Activated naive CD4-positive, alpha-beta T cell treated with Interleukin-2 at 50 U/mL for 16 hours (primary cell): Measurements from ENCODE around the gene HSPB2.
"Not testable (repeated sequence)": the region's sequence is repeated elsewhere in the genome, so short reads cannot be mapped to it uniquely, and the experiment has no call there.

Experiments used
- DNase-seq: peaks from one replicate; pipeline ENCODE4 v3.0.0-alpha.2; 2020

The HSPB2 gene, protein sequence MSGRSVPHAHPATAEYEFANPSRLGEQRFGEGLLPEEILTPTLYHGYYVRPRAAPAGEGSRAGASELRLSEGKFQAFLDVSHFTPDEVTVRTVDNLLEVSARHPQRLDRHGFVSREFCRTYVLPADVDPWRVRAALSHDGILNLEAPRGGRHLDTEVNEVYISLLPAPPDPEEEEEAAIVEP

DNA sequence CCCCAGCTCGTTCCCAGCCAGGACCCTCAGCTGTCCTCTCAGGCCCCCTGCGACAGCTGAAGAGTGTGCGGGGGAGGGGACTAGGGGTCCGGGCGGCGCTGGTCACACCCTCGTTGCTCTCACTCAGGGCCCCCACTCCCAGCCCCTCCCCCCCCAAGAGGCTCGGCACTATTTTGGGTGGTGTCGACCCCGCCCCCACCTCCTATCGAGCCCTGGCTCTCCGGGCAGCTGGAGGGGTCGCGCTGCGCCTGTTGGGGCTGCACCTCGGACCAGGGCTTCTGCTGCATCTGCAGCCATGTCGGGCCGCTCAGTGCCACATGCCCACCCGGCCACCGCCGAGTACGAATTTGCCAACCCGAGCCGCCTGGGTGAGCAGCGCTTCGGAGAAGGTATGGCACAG lies at the start of gene HSPB2:
TSS of gene HSPB2 (plus strand) at position 200 of the 400 bp plus-strand sequence. CDS start at position 296, 96 bp downstream.
- no peak for DNase-seq

DNA sequence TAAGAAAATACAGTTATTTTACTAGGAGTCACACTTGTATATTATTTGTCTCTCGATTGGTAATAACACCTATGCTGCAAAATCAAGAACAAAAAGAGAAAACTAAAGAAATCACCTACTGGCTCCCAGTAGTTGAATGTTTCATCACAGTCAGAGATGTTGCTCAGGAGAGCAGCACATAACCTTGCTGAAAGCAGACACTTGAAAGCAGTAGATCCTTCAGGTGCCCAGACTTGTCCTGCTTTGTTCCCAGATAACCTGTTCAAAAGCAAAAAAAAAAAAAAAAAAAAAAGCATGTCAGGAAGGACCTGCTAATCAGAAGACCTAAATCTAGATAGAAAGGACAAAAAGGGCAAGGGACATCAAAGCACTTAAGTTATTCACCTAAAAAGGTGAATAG lies 42.4 kb upstream of the HSPB2 start:
- no peak for DNase-seq

DNA sequence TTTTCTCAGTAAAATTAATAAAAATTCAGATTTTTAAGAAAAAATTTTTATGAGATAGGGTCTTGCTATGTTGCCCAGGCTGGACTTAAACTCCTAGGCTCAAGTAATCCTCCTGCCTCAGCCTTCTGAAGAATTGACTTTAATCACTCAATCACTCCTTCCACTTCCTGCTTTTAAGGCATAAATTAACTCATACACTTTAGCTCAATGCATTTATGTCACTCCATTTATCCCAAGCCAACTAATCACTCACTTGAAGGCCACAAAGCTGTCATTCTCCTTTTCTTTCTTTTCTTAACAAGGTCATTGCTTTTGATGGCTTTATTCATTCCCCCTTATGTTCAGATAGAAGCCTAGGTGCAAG lies 42.0 kb upstream of the HSPB2 start:
- DNase-seq = no peak

DNA sequence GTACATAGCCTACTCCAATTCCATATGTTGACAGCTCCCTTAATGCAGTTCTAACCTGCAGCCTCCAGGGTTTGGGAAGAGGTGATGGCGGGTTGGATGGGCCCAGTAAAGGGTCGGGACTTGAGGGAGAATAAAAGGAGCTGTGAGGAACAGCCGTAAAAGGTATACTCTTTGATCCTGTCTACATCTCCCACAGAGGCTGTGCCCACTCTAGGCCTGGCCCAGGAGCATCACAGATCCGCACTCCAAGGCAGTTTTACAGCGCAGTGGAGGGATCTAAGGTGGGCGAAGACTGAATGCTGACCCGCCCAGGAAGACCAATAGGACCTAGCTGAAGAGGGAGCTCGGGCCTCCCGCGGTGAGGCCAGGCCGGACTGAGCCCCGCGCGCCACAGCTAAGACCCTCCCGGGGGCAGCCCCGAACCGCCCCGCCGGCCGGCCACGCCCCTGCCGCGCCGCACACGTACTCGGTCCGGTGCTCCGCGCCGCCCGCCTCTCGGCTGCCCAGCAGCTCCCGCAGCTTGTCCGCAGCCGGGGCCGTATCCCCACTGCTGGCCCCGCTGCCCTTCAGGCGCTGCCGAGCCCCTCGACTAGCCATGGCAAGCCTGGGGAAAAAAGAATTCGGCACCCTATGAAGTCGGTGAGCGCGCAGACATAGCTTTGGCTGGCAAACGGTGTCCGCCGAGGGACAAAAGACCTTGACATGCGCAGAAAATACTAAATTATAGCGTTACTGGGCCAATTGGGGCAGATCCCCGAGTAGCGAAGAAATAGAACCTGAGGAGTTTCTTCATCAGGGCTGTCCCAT lies 41.4 kb upstream of the HSPB2 start, which contains the start of gene ALG9:
TSS of gene ALG9 (minus strand) at position 696 of the 807 bp plus-strand sequence. CDS start at position 597, 99 bp downstream.
- peak; percentile 92 for DNase-seq

DNA sequence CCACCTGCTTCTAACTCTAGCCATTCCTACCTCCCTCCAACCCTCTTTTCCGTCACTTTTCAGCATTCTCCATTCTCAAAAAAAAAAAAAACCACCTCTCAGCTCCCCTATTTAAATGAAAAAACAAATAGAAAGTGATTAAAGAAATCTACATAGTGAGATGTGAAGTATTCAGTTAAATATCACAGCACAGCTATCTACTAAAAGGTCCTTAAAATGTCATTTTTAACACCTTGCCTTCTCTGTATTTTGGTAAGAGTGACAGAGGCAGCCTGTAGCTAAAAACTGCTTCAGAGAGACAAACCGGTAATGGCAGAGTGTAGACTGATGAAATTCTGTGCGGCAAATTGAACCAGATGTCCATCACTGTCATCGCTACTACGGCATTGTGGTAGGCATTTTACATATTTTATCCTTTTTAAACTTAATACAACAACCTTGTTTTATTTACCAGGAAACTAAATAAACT lies 40.8 kb upstream of the HSPB2 start:
- DNase-seq = no peak

DNA sequence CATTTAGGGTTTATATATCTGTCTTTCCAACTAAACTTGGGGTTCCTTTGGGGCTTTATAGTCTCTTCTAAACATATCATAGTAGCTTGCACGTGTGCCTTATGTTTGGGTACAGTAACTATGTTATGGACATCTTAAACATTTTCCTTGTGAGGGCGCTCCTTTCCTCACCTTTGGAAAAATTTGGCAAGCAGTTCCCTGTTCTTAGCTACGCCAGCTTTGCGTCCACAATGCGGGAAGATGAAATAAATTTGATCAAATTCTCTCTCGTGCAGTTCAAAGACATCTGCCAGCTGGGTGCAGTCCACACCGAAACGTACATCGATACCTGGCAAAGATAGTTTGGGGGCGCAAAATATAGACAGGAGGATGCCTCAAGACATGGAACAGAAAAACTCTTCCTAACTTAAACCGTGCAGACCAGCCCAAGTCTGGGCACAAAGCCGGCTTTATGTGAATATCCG lies 34.1 kb upstream of the HSPB2 start:
- DNase-seq = no peak

DNA sequence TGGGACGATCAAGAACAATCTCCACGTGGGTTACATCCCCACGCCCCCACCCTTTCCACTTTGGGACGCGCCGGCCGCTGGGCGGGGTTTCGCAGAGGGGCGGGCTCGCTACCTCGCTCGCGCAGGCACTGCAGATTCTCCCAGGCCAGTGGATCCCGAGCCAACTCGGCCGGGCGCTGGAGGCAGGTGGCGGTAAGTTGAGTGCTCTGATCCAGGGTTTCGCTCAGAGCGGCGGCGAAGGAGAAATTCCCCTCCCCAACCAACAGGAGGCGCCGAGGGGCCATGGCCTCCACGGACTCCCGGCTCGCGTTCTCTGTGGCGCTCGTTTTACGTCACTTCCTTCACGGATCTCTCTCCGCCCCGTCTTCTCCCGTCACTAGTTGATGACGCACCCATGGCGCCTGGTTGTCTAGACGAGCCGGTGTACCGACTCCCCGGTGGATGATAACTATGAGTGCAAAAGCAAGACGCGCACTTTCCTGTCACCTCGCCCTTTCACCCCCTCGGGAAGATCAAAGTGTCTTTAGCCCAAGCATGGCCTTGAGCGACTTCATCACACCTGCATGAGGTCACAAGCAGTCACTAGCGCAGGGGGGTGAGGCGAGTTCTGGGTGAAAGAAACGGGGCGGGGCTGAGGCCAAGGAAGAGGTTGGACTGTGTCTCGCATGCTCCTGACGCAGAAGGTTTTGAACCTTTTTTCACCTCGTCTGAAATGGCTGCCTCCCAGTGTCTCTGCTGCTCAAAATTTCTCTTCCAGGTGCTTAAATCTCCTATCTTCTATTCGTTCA lies 33.5 kb upstream of the HSPB2 start, which contains the start of the genes CFAP68 and FDXACB1:
TSS of gene CFAP68 (plus strand) at position 693 of the 788 bp plus-strand sequence. CDS start at position 713, 20 bp downstream.
TSS of gene FDXACB1 (minus strand) at position 317 of the 788 bp plus-strand sequence. CDS start at position 284, 33 bp downstream.
- DNase-seq = peak; percentile 94

DNA sequence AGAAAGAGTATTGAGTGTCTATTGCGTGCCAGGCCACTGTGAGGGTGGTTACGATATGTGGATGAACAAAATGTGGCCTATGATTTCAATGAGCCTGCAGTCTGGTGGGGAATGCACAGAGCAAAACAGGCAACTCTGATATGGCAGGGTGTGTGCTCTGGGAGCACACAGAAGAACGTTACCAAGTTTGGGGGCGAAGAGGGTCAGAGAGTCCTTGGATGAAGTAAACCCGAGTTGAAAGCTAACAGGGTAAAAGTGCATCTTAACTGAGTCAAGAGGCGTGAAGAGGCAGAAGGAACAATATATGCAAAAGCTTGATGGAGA lies 32.9 kb upstream of the HSPB2 start:
- no peak for DNase-seq

DNA sequence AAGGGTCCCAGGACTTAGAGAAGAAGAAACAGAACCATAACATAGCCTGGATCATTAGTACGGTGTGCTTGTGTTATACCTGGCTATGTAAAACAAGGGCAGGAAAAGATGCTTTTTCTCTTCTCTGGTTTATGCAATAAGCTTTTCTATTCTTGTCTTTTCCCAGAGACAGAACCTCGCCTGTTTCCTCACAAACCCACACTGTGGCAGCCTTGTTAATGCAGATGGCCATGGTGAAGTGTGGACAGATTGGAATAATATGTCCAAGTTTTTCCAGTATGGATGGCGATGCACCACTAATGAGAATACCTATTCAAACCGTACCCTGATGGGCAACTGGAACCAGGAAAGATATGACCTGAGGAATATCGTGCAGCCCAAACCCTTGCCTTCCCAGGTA lies 30.3 kb upstream of the HSPB2 start:
- no peak for DNase-seq

DNA sequence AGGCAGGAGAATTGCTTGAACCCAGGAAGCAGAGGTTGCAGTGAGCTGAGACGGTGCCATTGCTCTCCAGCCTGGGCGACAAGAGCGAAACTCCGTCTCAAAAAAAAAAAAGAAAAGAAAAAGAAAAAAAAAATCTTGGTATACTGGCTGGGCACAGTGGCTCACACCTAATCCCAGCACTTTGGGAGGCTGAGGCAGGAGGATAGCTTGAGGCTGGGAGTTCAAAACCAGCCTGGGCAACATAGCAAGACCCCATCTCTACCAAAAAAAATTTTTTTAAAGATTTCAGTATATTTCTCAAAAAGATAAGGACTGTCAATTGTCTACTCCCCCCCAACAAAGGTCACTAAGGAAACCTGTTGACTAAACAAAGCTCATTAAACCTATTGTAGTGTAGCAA lies 27.5 kb upstream of the HSPB2 start:
- not testable (repeated sequence) for DNase-seq

DNA sequence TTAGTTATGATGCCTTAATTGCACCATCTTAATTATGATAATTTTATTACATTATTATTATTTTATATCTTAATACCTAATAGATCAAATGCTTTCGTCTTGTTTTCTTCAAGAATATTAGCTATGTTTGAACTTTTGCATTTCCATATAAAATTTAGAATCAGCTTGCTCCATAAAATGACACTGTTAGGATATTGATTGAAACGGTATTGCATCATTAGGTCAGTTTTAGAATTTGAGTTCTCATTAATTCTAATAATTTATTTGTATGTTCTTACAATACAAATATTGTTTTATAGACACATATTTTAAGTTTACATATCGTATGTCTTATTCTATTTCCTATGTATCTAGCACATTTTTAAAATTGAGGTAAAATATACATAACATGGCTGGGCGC lies 26.5 kb upstream of the HSPB2 start:
- DNase-seq = no peak

DNA sequence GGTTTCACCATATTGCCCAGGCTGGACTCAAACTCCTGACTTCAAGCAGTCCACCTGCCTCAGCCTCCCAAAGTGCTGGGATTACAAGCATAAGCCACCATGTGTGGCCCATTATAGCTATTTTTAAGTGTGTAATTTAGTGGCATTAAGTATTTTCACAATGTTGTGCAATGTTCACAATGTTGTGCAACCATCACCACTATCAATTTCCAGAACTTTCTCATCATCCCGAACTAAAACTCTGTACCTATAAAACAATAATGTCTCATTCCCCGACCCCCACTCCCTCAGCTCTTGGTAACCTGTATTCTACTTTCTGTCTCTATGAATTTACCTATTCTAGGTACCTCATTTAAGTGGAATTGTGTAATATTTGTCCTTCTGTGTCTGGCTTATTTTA lies 25.7 kb upstream of the HSPB2 start:
- no peak for DNase-seq

DNA sequence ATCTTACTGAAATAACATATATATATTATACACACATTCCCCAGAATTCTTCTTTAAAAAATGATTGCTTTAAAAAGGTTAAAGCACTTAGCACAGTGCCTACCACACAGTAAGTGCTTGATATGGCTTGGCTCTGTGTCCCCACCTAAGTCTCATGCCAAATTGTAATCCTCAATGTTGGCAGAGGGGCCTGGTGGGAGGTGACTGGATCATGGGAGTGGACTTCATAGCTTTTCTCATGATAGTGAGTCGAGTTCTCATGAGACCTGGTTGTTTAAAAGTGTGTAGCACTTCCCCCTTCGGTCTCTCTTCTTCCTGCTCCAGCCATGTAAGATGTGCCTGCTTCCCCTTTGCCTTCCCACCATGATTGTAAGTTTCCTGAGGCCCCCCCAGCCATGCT lies 7.1 kb upstream of the HSPB2 start:
- no peak for DNase-seq

DNA sequence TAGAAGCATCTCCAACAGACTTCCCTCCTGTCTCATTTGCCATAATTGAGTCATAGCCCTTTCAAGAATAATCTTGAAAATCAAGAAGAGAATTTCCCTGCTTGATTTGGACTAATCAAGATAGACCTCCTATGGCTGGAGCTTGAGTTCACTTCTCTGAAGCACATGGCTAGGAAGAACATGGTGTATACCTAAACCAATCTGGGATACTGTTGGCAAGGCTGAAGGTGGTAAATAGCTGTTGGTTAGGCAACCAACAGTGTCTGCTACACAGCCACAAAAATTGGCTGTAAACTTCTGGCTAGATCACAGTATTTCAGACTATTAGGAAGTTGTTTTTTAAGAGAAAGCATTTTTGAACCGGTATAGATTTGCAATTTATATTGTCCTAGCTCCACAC lies 5.9 kb upstream of the HSPB2 start:
- no peak for DNase-seq

DNA sequence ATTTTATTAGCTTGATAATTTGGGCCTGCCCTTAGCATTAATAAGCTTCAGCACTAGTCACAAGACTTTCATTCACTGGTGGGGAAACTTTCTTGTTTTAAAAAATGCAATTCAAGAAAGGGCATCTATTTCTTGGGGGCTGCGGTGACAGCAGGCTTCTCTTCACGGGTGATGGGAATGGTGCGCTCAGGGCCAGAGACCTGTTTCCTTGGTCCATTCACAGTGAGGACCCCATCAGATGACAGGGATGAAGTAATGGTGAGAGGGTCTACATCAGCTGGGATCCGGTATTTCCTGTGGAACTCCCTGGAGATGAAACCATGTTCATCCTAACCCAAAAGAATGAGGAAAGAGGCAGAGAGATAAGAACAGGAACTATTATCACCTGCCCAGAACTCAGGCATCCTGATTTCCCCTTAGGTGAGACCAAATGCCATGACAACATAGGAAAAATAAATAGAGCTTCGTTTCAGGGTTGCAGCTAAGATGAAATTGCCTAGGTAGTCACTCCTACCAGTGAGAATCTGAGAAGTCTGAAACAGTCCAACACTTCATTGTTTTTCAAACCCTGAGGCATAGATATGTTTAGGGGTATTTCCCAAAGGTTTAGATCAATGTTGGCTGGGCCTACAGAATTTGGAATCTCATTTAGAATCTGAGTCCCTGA lies 3.8 kb upstream of the HSPB2 start:
- DNase-seq = no peak

DNA sequence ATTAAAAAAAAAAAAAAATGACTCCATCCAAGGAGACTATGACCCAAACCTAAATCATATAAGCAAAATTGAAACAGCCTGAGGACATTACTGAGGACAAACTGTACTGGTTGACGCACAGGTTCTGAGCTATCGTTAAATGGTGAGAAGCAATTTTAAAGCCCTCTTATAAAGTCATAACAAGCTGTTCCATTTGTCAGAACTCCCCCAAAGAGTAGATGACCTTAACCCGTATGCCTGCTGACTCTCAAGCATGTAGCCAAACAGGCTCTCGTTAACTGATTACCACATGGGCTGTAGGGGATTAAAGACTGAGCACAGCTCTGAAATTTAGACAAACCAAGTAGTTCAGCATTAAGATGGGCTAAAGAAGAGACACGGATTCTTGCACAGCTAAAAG lies 3.2 kb upstream of the HSPB2 start:
- no peak for DNase-seq

DNA sequence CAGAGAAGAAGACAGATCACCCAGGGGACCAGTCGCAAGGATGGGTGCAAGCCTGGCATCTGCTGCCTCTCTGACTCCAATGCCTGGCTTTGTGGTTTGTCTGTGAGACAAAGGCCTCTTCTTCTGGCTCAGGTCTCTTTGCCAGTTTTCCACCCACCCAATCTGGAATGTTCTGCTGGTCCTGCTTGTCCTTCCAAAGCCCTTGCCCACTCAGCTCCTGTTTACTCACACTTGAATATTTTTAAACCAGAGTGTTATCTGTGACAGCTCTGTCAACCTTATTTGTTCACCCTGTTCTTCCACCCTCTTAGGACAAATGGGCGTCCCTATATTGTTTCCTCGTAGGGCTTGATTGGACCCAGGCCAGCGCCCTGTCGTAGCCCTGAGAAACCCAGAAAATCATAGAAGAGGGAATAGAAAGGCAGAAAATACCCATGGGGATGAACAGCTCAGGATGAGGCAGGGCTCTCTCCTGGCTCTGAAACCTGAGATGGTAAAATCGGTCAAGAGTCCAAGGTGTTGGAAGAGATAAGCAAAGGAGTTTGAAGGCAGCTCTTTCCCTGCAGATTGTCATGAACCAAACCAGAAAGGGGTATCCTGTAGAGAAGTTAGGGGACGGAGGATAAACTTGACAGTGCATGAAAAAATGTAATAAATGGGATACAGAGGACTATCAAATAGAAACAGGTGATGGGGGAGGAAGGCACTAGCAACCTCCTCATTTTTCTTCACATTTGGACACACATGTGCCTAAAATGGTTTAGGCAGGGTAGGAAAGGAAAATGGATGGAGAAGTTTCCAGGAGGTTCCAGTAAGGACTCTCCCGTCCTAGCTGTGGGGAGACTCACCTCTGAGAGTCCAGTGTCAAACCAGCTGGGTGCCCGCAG lies 1.6 kb upstream of the HSPB2 start:
- DNase-seq = no peak

DNA sequence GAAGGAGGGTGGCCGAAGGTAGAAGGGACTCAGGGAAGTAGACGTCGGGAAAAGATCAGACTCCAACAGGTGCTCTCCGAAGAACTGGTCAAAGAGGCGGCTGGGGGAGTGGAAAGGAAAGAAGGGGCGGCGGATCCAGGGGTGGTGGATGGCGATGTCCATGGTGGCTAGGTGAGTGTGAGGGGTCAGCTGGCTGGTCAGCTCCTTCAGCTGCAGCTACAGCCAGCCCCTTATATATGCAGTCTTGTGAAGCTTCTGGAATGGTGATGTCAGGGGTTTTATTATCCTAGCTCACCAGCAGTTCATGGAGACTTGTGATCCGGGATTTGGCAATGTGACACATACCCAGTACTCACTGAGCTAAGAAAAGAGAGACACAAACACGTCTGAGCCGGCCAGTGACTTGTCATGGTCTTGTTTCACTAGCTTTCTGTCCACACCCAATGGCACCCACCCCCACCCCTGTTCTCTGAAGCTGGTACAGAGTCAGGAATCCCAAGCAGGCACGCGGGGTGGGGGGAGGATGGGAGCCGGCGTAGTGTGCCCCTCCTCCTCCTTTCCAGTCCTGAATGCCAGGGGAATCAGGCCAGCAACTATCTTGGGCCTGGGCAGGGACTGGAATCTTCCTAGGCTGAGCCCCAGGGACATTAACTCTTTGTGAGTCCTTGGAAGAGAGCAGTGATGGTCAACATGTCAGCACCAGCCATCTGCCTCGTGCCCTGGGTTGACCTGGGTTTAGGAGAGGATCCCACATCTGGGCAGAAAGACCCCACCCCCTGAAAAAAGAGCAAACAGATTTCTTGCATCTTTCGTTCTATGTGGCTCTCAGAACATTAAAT lies 752 bp upstream of the HSPB2 start, which contains the start of gene CRYAB:
TSS of gene CRYAB (minus strand) at position 208 of the 839 bp plus-strand sequence. CDS start at position 162, 46 bp downstream.
- no peak for DNase-seq

DNA sequence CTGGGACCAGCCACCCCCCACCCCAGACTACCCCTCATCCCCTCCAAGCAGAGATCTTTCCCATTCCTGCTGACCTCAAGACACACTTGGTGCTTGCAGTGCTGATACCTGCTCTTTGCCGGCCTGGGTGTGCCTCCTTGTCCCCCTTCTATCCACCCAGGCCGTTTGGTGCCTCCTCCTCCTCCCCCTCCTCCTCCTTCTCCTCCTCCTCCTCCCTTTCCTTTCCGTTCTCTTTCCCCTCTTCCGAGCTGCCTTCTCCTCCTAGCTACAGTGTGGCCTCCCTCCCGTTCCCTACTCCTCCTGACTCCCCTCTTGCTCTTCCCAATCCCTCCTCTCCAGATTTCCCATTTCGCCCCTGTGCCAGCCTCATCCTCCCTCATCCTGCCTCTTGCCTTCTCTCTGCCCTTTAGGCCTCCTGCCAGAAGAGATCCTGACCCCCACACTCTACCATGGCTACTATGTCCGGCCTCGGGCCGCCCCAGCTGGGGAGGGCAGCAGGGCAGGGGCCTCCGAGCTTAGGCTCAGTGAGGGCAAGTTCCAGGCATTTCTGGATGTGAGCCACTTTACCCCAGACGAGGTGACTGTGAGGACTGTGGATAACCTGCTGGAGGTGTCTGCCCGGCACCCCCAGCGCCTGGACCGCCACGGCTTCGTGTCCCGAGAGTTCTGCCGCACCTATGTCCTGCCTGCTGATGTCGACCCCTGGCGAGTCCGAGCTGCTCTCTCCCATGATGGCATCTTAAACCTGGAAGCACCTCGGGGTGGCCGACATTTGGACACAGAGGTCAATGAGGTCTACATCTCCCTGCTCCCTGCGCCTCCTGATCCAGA lies 712 bp downstream of the HSPB2 start:
- DNase-seq = no peak

DNA sequence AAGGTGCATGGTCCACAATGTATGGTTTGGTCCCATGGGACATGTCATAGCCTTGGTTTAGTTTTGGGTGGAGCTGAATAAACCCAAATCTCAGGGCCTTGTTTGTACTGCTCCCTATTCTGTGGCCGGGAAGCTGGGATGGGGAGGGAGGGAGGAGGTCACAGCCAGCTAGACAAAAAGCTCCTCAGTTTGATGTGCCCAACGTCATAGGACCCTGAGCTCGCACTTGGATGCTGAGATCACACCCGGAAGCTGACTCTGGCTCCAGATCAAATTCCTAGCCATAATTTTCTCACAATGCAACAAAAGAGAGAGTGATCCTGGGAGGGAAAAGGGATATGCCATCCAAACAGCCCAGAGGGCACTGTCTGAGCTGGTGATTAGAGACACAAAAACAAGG lies 1.5 kb downstream of the HSPB2 start:
- no peak for DNase-seq
